ENCODE results near the gene BLMH. TPM values are rescaled to one million over a fixed set of nuclear protein-coding genes. Genes with fewer than 3 reads are reported as not detected.
"Not testable (repeated sequence)": the region's sequence is repeated elsewhere in the genome, so short reads cannot be mapped to it uniquely, and the experiment has no call there.

Gene BLMH
- total RNA-seq, 1 donor from 2014 or later = 49.5 TPM

DNA sequence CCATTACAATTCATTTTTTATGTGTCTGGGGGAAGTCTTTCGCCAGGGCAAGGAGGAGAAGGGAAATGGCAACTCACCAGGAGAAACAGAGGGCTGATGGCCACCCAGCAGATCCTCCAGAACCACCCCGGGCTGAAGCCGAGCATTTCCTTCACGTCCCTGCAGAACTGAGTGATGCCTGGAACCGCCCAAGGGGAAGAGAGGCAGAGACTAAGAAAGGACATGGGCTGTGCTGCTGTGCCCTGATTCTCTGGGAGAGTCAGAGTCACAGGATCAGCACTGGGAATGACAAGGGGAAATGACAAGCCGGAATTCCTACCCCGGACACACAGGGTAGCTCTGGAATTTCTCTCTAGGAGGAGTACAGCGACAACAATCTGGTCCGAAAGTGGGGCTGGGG is 84.1 kb downstream of the BLMH start:
- no peak for DNase-seq (ENCODE audit: low spot score)
- no peaks in the 10 kb centered on the region for H3K36me3 Mint-ChIP-seq (ENCODE audit: low read depth)
- no peak overlapping the region for H3K27ac Mint-ChIP-seq (ENCODE audit: unreplicated experiment)
- peaks cover 1% of the 10 kb centered on the region for H3K27me3 Mint-ChIP-seq (ENCODE audit: low read depth)
- no peaks in the 10 kb centered on the region for H3K4me1 Mint-ChIP-seq (ENCODE audit: low read depth)
- H3K9me3 Mint-ChIP-seq (ENCODE audit: low read depth) = no peaks in the 10 kb centered on the region
- H3K4me3 Mint-ChIP-seq (ENCODE audit: unreplicated experiment) = no peak overlapping the region
- TF ChIP-seq, protein P1, sequence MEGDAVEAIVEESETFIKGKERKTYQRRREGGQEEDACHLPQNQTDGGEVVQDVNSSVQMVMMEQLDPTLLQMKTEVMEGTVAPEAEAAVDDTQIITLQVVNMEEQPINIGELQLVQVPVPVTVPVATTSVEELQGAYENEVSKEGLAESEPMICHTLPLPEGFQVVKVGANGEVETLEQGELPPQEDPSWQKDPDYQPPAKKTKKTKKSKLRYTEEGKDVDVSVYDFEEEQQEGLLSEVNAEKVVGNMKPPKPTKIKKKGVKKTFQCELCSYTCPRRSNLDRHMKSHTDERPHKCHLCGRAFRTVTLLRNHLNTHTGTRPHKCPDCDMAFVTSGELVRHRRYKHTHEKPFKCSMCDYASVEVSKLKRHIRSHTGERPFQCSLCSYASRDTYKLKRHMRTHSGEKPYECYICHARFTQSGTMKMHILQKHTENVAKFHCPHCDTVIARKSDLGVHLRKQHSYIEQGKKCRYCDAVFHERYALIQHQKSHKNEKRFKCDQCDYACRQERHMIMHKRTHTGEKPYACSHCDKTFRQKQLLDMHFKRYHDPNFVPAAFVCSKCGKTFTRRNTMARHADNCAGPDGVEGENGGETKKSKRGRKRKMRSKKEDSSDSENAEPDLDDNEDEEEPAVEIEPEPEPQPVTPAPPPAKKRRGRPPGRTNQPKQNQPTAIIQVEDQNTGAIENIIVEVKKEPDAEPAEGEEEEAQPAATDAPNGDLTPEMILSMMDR (IDR thresholded peaks at IDR 0.05) = no peak

DNA sequence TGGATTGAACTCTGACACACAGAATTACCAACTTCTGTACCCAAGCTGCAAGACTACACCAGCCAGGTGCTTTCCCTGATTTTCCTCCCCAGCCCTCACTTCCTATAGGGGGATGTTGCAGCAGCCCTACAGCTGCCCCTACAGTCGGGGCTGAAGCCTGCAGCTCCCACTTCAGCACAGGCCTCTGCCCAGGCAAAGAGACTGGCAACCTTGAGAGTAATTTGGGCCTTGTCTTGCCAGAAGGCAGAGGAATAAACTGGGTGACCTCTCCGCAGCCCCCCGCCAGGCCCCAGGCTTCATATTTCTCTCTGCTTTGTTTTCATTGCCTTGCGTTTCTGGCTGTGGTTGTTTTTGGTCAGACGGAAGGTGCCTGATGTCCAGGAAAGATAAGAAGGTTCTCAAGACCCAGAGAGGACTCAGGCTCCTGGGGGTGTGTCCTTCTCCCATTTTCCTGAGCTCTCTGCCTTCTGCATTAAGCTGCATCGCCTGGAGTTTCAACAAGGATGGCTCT is 88.2 kb downstream of the BLMH start:
- TF ChIP-seq, protein P1 (IDR thresholded peaks at IDR 0.05) = no peak
- Mint-ChIP-seq H3K27ac (ENCODE audit: unreplicated experiment) (no peak overlapping the region), H3K36me3 (ENCODE audit: low read depth) (no peaks in the 10 kb centered on the region), H3K27me3 (ENCODE audit: low read depth) (no peaks in the 10 kb centered on the region), H3K4me3 (ENCODE audit: unreplicated experiment) (no peak overlapping the region), H3K4me1 (ENCODE audit: low read depth) (no peaks in the 10 kb centered on the region), H3K9me3 (ENCODE audit: low read depth) (no peaks in the 10 kb centered on the region)
- DNase-seq (ENCODE audit: low spot score) = no peak

DNA sequence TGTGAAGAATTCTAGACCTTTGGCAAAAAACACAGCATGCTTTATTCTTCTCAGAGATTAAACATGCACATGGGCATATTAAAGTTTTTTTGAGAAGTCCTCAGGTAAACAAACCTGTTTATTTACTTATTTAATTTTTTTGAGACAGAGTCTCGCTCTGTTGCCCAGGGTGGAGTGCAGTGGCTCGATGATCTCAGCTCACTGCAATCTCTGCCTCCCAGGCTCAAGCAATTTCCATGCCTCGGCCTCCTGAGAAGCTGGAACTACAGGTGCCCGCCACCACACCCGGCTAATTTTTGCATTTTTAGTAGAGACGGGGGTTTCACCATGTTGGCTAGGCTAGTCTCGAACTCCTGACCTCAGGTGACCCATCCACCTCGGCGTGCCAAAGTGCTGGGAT is 91.1 kb downstream of the BLMH start:
- H3K36me3 Mint-ChIP-seq (ENCODE audit: low read depth); DNase-seq (ENCODE audit: low spot score); H3K9me3 Mint-ChIP-seq (ENCODE audit: low read depth); H3K4me3 Mint-ChIP-seq (ENCODE audit: unreplicated experiment); H3K27ac Mint-ChIP-seq (ENCODE audit: unreplicated experiment); H3K27me3 Mint-ChIP-seq (ENCODE audit: low read depth); H3K4me1 Mint-ChIP-seq (ENCODE audit: low read depth): not testable (repeated sequence)

DNA sequence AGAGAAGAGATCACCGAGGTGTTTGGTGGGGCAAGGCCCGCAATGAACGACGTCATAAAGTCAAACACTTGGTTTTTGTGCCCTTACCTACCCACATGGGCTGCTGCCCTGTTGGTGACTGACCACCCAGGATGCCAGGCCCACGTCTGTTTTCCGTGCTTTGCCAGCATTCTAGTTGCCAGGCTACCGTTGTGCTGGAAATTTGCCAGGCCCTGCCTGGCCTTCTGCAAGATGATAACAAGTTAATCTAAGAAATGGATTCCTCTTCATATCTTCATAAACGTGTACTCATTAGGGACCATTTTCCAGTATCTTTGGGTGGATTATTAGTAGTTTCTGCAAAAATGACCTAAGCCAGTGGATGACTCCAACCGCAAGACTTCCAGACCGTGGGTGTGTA is 91.6 kb downstream of the BLMH start:
- no peak overlapping the region for H3K27ac Mint-ChIP-seq (ENCODE audit: unreplicated experiment)
- peaks cover 3% of the 10 kb centered on the region for H3K4me1 Mint-ChIP-seq (ENCODE audit: low read depth)
- no peak overlapping the region for H3K4me3 Mint-ChIP-seq (ENCODE audit: unreplicated experiment)

DNA sequence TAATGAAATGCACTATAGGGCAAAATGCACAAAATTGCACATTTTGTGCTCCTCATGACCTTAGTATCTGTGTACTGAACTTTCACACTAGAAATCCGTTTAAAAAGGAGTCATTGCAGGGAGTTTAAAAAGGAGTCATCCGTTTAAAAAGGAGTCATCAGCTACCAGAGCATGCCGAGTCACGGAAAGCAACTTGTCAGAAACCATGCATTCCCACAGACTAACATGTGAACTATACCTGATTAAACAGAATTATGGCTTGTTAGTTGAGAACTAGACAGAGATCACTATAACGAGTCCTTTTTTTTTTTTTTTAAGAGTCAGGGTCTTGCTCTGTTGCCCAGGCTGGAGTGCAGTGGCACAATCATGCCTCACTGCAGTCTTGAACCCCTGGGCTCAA is 92.1 kb downstream of the BLMH start:
- H3K4me3 Mint-ChIP-seq (ENCODE audit: unreplicated experiment) = no peak overlapping the region
- no peaks in the 10 kb centered on the region for H3K9me3 Mint-ChIP-seq (ENCODE audit: low read depth)
- H3K27me3 Mint-ChIP-seq (ENCODE audit: low read depth) = no peaks in the 10 kb centered on the region
- peaks cover 3% of the 10 kb centered on the region for H3K4me1 Mint-ChIP-seq (ENCODE audit: low read depth)
- no peak for DNase-seq (ENCODE audit: low spot score)
- H3K27ac Mint-ChIP-seq (ENCODE audit: unreplicated experiment) = no peak overlapping the region
- TF ChIP-seq, protein P1 (IDR thresholded peaks at IDR 0.05) = no peak
- H3K36me3 Mint-ChIP-seq (ENCODE audit: low read depth) = no peaks in the 10 kb centered on the region

More for the DNA sequence above, 91.6 kb downstream of the BLMH start:
- TF ChIP-seq, protein P1 (IDR thresholded peaks at IDR 0.05) = no peak
- no peak for DNase-seq (ENCODE audit: low spot score)
- no peaks in the 10 kb centered on the region for H3K9me3 Mint-ChIP-seq (ENCODE audit: low read depth)
- H3K27me3 Mint-ChIP-seq (ENCODE audit: low read depth) = no peaks in the 10 kb centered on the region
- H3K36me3 Mint-ChIP-seq (ENCODE audit: low read depth) = no peaks in the 10 kb centered on the region

Other genes with a start within 250 kb of the BLMH start
- 19.2 to 29.0 TPM (median 21.0 TPM) in 3 replicates for gene NSRP1, start 175.1 kb downstream of the BLMH start, total RNA-seq
- not detected in 3 replicates for gene SLC6A4, start 56.2 kb downstream of the BLMH start, total RNA-seq
- gene TMIGD1, start 42.1 kb upstream of the BLMH start, total RNA-seq = not detected in 3 replicates
- 76.6 to 96.6 TPM (median 78.1 TPM) in 3 replicates for gene CPD, start 87.0 kb upstream of the BLMH start, total RNA-seq
- gene GOSR1, start 185.5 kb upstream of the BLMH start, total RNA-seq = 46.4 to 59.4 TPM (median 47.5 TPM) in 3 replicates